ENCODE measurements around the gene C1QTNF5.
A peak's percentile ranks its signal among the peaks of the same experiment; 100 is the strongest.

C1QTNF5 gene

GRCh38 chr11:119371067-119371601, 30.5 kb upstream of the C1QTNF5 start:
- H3K27ac ChIP-seq: no peak overlapping the region
- TF ChIP-seq CTCF (IDR thresholded peaks at IDR 0.05) (no peak), ZFX (IDR thresholded peaks at IDR 0.05; ENCODE audit: borderline replicate concordance) (no peak)

- no peak overlapping the region for H3K27ac ChIP-seq
- TF ChIP-seq ZFX (IDR thresholded peaks at IDR 0.05; ENCODE audit: borderline replicate concordance): no peak
- TF ChIP-seq CTCF (IDR thresholded peaks at IDR 0.05): no peak
These were observed 29.9 kb upstream of the C1QTNF5 start for GRCh38 chr11:119370486-119371046.

GRCh38 chr11:119369132-119369925, 28.6 kb upstream of the C1QTNF5 start:
- H3K27ac ChIP-seq: peak overlapping the region; percentile 79
- TF ChIP-seq CTCF (IDR thresholded peaks at IDR 0.05) (no peak), ZFX (IDR thresholded peaks at IDR 0.05; ENCODE audit: borderline replicate concordance) (no peak)

GRCh38 chr11:119368121-119369034, 27.7 kb upstream of the C1QTNF5 start:
- TF ChIP-seq CTCF (IDR thresholded peaks at IDR 0.05) (no peak), ZFX (IDR thresholded peaks at IDR 0.05; ENCODE audit: borderline replicate concordance) (no peak)
- H3K27ac ChIP-seq: peak overlapping the region; percentile 79

GRCh38 chr11:119367661-119368120, 27.0 kb upstream of the C1QTNF5 start:
- peak overlapping the region; percentile 79 for H3K27ac ChIP-seq
- no peak for TF ChIP-seq ZFX (IDR thresholded peaks at IDR 0.05; ENCODE audit: borderline replicate concordance)
- TF ChIP-seq CTCF (IDR thresholded peaks at IDR 0.05): no peak

GRCh38 chr11:119366690-119367620, 26.3 kb upstream of the C1QTNF5 start:
- no peak for TF ChIP-seq CTCF (IDR thresholded peaks at IDR 0.05)
- TF ChIP-seq ZFX (IDR thresholded peaks at IDR 0.05; ENCODE audit: borderline replicate concordance): no peak
- H3K27ac ChIP-seq: no peak overlapping the region
